KOPT-K1 (cell line): ENCODE data around the gene TRABD2B.

Experiments used
- H3K27ac ChIP-seq: fragments of 200-600 bp; sonication (generic); 2 replicates; pipeline ENCODE4 v1.5.1; 2016; ENCODE audit warnings: antibody characterized with exemption, mild to moderate bottlenecking, low read depth, low read length; ENCODE audit not compliant: poor library complexity, severe bottlenecking
- H3K36me3 ChIP-seq: fragments of 200-600 bp; sonication (generic); 2 replicates; pipeline ENCODE4 v1.5.1; 2017; ENCODE audit warnings: antibody characterized with exemption, mild to moderate bottlenecking, low read length, moderate library complexity; ENCODE audit not compliant: insufficient read depth
- H3K9me3 ChIP-seq: fragments of 200-600 bp; sonication (generic); 2 replicates; pipeline ENCODE4 v1.5.1; 2017; ENCODE audit warnings: antibody characterized with exemption, low read length, mild to moderate bottlenecking; ENCODE audit not compliant: insufficient read depth, poor library complexity, severe bottlenecking

TRABD2B gene

GRCh38 chr1:47745715-47746609, 251.2 kb downstream of the TRABD2B start:
- Histone ChIP-seq H3K9me3 (no peaks in the 10 kb centered on the region), H3K27ac (no peak overlapping the region), H3K36me3 (no peaks in the 10 kb centered on the region)

GRCh38 chr1:47742890-47743760, 254.1 kb downstream of the TRABD2B start:
- Histone ChIP-seq H3K36me3 (no peaks in the 10 kb centered on the region), H3K27ac (no peak overlapping the region), H3K9me3 (no peaks in the 10 kb centered on the region)

- no peaks in the 10 kb centered on the region for H3K9me3 ChIP-seq
- no peaks in the 10 kb centered on the region for H3K36me3 ChIP-seq
Measured at GRCh38 chr1:47738560-47739182, 258.5 kb downstream of the TRABD2B start.

GRCh38 chr1:47732489-47732888, 264.7 kb downstream of the TRABD2B start:
- Histone ChIP-seq H3K9me3 (no peaks in the 10 kb centered on the region), H3K36me3 (no peaks in the 10 kb centered on the region), H3K27ac (no peak overlapping the region)

More at GRCh38 chr1:47738560-47739182, 258.5 kb downstream of the TRABD2B start:
- H3K27ac ChIP-seq, result no peak overlapping the region

GRCh38 chr1:47731730-47732129, 265.5 kb downstream of the TRABD2B start:
- Histone ChIP-seq H3K36me3 (no peaks in the 10 kb centered on the region), H3K9me3 (no peaks in the 10 kb centered on the region), H3K27ac (no peak overlapping the region)

GRCh38 chr1:47729685-47730084, 267.5 kb downstream of the TRABD2B start:
- Histone ChIP-seq H3K27ac (no peak overlapping the region), H3K36me3 (no peaks in the 10 kb centered on the region), H3K9me3 (no peaks in the 10 kb centered on the region)

- H3K27ac ChIP-seq, result no peak overlapping the region
- no peaks in the 10 kb centered on the region for H3K9me3 ChIP-seq
- no peaks in the 10 kb centered on the region for H3K36me3 ChIP-seq
Measured at GRCh38 chr1:47727697-47728085, 269.5 kb downstream of the TRABD2B start.

GRCh38 chr1:47727051-47727696, 270.0 kb downstream of the TRABD2B start:
- H3K9me3 ChIP-seq, result no peaks in the 10 kb centered on the region
- no peaks in the 10 kb centered on the region for H3K36me3 ChIP-seq
- no peak overlapping the region for H3K27ac ChIP-seq

- H3K9me3 ChIP-seq, result no peaks in the 10 kb centered on the region
- H3K27ac ChIP-seq, result no peak overlapping the region
- H3K36me3 ChIP-seq, result no peaks in the 10 kb centered on the region
Measured at GRCh38 chr1:47725992-47726855, 271.0 kb downstream of the TRABD2B start.

GRCh38 chr1:47725511-47725991, 271.6 kb downstream of the TRABD2B start:
- Histone ChIP-seq H3K36me3 (no peaks in the 10 kb centered on the region), H3K27ac (no peak overlapping the region), H3K9me3 (no peaks in the 10 kb centered on the region)

- Histone ChIP-seq H3K9me3 (no peaks in the 10 kb centered on the region), H3K27ac (no peak overlapping the region), H3K36me3 (no peaks in the 10 kb centered on the region)
Measured at GRCh38 chr1:47725000-47725473, 272.1 kb downstream of the TRABD2B start.

GRCh38 chr1:47724432-47724999, 272.7 kb downstream of the TRABD2B start:
- no peaks in the 10 kb centered on the region for H3K9me3 ChIP-seq
- no peaks in the 10 kb centered on the region for H3K36me3 ChIP-seq
- H3K27ac ChIP-seq, result no peak overlapping the region

- Histone ChIP-seq H3K36me3 (no peaks in the 10 kb centered on the region), H3K9me3 (no peaks in the 10 kb centered on the region), H3K27ac (no peak overlapping the region)
Measured at GRCh38 chr1:47722909-47723580, 274.1 kb downstream of the TRABD2B start.
